Measurements from ENCODE around the gene MATN1.

GRCh38 chr1:30758121-30758688, 34.8 kb upstream of the MATN1 start:
- TF ChIP-seq CTCF (conservative IDR thresholded peaks at IDR 0.05; ENCODE audit: low read length) = no peak
- TF ChIP-seq EZH2phosphoT487 (IDR thresholded peaks at IDR 0.05; ENCODE audit: borderline replicate concordance, low read depth, low read length) = no peak

All from OCI-LY7 (cell line).